Measurements from ENCODE around the gene GHRHR. TPM values are rescaled to one million over a fixed set of nuclear protein-coding genes. Genes with fewer than 3 reads are reported as not detected.

GHRHR gene
- total and polyA plus RNA-seq, 10 of the 15 experiments (the other 5 are each of a cell fraction or from before 2014, with no cell fraction given): not detected

- TF ChIP-seq HDGF (IDR thresholded peaks at IDR 0.05): no peak
- TF ChIP-seq SMAD5 (IDR thresholded peaks at IDR 0.05; ENCODE audit: low read depth): no peak
These were observed 39.9 kb upstream of the GHRHR start (continued) for GRCh38 chr7:30923774-30924413.

DNA sequence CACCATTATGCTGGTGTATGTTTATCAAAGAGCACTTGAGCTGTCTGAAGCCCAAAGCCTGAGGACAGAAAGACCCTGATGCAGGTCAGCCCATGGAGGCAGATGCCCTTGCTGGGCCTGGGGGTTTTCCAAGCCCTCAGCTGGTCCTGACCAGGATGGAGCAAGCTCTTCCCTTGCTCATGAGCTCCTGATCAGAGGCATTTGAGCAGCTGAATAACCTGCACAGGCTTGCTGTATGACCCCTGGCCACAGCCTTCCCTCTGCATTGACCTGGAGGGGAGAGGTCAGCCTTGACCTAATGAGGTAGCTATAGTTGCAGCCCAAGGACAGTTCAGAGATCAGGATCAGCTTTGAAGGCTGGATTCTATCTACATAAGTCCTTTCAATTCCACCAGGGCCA, 39.1 kb upstream of the GHRHR start:
- no peak overlapping the region for H3K9ac ChIP-seq (ENCODE audit: control insufficient read depth, insufficient read depth, low read length)
- no peak overlapping the region for H3K4me3 ChIP-seq
- in situ Hi-C loops (cut with MboI): no loop called here
- ChIA-PET CTCF (interaction anchor here (1.4 kb wide), 1 partner anchor 14 kb away, joined by 7 read pairs; no protein-coding TSS in a partner anchor), RAD21 (ENCODE audit: unreplicated experiment) (interaction anchor here (0.7 kb wide), 1 partner anchor 14 kb away, joined by 4 read pairs; no protein-coding TSS in a partner anchor), SMC1A (ENCODE audit: uncharacterized antibody, unreplicated experiment) (interaction anchor here (0.9 kb wide), 1 partner anchor 11 kb away, joined by 3 read pairs; no protein-coding TSS in a partner anchor), POLR2A (no interaction called here)
- H4K20me1 ChIP-seq (ENCODE audit: control insufficient read depth, insufficient read depth): no peaks in the 10 kb centered on the region
- TF ChIP-seq, protein P1, sequence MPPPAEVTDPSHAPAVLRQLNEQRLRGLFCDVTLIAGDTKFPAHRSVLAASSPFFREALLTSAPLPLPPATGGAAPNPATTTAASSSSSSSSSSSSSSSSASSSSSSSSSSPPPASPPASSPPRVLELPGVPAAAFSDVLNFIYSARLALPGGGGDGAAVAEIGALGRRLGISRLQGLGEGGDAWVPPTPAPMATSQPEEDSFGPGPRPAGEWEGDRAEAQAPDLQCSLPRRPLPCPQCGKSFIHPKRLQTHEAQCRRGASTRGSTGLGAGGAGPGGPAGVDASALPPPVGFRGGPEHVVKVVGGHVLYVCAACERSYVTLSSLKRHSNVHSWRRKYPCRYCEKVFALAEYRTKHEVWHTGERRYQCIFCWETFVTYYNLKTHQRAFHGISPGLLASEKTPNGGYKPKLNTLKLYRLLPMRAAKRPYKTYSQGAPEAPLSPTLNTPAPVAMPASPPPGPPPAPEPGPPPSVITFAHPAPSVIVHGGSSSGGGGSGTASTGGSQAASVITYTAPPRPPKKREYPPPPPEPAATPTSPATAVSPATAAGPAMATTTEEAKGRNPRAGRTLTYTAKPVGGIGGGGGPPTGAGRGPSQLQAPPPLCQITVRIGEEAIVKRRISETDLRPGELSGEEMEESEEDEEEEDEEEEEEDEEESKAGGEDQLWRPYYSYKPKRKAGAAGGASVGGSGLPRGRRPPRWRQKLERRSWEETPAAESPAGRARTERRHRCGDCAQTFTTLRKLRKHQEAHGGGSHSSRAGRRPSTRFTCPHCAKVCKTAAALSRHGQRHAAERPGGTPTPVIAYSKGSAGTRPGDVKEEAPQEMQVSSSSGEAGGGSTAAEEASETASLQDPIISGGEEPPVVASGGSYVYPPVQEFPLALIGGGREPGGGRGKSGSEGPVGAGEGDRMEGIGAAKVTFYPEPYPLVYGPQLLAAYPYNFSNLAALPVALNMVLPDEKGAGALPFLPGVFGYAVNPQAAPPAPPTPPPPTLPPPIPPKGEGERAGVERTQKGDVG (CRISPR knock-in tag; IDR thresholded peaks at IDR 0.05): no peak
- TF ChIP-seq SPI1 (IDR thresholded peaks at IDR 0.05; ENCODE audit: borderline replicate concordance, insufficient read depth, low read depth, low read length) (no peak), RBBP5 (conservative IDR thresholded peaks at IDR 0.05) (no peak), HDGF (IDR thresholded peaks at IDR 0.05) (no peak), NBN (IDR thresholded peaks at IDR 0.05) (no peak), MEF2A (IDR thresholded peaks at IDR 0.05; ENCODE audit: insufficient read depth, low read depth, low read length) (no peak), TCF3 (IDR thresholded peaks at IDR 0.05; ENCODE audit: borderline replicate concordance, insufficient read depth, low read depth, low read length) (no peak), EZH2 (IDR thresholded peaks at IDR 0.05; ENCODE audit: borderline replicate concordance, control insufficient read depth, low read depth, low read length) (no peak), POLR2A (IDR thresholded peaks at IDR 0.05; ENCODE audit: low read depth, low read length) (no peak), HDAC6 (IDR thresholded peaks at IDR 0.05; ENCODE audit: unreplicated experiment) (no peak)
- TF ChIP-seq, protein P2, sequence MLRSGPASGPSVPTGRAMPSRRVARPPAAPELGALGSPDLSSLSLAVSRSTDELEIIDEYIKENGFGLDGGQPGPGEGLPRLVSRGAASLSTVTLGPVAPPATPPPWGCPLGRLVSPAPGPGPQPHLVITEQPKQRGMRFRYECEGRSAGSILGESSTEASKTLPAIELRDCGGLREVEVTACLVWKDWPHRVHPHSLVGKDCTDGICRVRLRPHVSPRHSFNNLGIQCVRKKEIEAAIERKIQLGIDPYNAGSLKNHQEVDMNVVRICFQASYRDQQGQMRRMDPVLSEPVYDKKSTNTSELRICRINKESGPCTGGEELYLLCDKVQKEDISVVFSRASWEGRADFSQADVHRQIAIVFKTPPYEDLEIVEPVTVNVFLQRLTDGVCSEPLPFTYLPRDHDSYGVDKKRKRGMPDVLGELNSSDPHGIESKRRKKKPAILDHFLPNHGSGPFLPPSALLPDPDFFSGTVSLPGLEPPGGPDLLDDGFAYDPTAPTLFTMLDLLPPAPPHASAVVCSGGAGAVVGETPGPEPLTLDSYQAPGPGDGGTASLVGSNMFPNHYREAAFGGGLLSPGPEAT (IDR thresholded peaks at IDR 0.05; ENCODE audit: low read depth): no peak
- TF ChIP-seq, protein P3, sequence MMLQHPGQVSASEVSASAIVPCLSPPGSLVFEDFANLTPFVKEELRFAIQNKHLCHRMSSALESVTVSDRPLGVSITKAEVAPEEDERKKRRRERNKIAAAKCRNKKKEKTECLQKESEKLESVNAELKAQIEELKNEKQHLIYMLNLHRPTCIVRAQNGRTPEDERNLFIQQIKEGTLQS (IDR thresholded peaks at IDR 0.05; ENCODE audit: borderline replicate concordance, extremely low read depth, low read depth, low read length): no peak
- TF ChIP-seq, protein P4, sequence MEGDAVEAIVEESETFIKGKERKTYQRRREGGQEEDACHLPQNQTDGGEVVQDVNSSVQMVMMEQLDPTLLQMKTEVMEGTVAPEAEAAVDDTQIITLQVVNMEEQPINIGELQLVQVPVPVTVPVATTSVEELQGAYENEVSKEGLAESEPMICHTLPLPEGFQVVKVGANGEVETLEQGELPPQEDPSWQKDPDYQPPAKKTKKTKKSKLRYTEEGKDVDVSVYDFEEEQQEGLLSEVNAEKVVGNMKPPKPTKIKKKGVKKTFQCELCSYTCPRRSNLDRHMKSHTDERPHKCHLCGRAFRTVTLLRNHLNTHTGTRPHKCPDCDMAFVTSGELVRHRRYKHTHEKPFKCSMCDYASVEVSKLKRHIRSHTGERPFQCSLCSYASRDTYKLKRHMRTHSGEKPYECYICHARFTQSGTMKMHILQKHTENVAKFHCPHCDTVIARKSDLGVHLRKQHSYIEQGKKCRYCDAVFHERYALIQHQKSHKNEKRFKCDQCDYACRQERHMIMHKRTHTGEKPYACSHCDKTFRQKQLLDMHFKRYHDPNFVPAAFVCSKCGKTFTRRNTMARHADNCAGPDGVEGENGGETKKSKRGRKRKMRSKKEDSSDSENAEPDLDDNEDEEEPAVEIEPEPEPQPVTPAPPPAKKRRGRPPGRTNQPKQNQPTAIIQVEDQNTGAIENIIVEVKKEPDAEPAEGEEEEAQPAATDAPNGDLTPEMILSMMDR (IDR thresholded peaks at IDR 0.05 in 2 of 3, conservative IDR thresholded peaks at IDR 0.05 in 1 of 3; ENCODE audit: control insufficient read depth in 2 of 3, extremely low read depth in 1 of 3, insufficient read depth in 1 of 3, low read depth in 3 of 3, low read length in 3 of 3): no peak
- FAIRE-seq (no peak), DNase-seq (ENCODE audit: low read depth, low spot score) (no peak), ATAC-seq (no peak)
- no peak overlapping the region for H3K27ac ChIP-seq (ENCODE audit: control insufficient read depth, insufficient read depth)
- H2AFZ ChIP-seq (ENCODE audit: control insufficient read depth, low read depth, low read length): no peak overlapping the region
- BruUV-seq (replicated peaks): no TSS peak
- H3K4me2 ChIP-seq (ENCODE audit: control insufficient read depth, insufficient read depth): no peak overlapping the region
- intact Hi-C loops (cut with micrococcal nuclease; ENCODE audit: unreplicated experiment): no loop called here
- H3K27me3 ChIP-seq (replicated peaks in 1 of 2; ENCODE audit: control insufficient read depth in 2 of 2, insufficient read depth in 2 of 2, low read length in 1 of 2): no peaks in the 10 kb centered on the region; a peak in 1 of 4 replicates
- no peaks in the 10 kb centered on the region for H3K36me3 ChIP-seq (ENCODE audit: control insufficient read depth in 2 of 2, insufficient read depth in 2 of 2, low read length in 1 of 2)
- H3K79me2 ChIP-seq (ENCODE audit: control insufficient read depth, insufficient read depth, low read length): no peaks in the 10 kb centered on the region
- H3K4me1 ChIP-seq (ENCODE audit: control insufficient read depth, insufficient read depth, low read length): no peaks in the 10 kb centered on the region
- no peaks in the 10 kb centered on the region; the same call in 2 of the 3 replicates for H3K9me3 ChIP-seq (replicated peaks; ENCODE audit: control insufficient read depth, insufficient read depth, low read length)

Measured in GM12878 (cell line).